Renal cortical epithelial cell (primary cell): ENCODE results near the gene FKTN. TPM values are rescaled to one million over a fixed set of nuclear protein-coding genes. Genes with fewer than 3 reads are reported as not detected.
A peak's percentile ranks its signal among the peaks of the same experiment; 100 is the strongest.

Experiments
- DNase-seq: peaks from one replicate; pipeline ENCODE4 v3.0.0-alpha.2; 2011; ENCODE audit warnings: low read depth
- total RNA-seq: library from RNA; depleted of rRNA; stranded (reverse); fragments of >200 nt; gene quantifications from 2 replicates; pipeline ENCODE4 v1.2.3, GENCODE V29; 2014

The FKTN gene
- total RNA-seq, 1 donor from 2014 or later, result 38.2 TPM

DNA sequence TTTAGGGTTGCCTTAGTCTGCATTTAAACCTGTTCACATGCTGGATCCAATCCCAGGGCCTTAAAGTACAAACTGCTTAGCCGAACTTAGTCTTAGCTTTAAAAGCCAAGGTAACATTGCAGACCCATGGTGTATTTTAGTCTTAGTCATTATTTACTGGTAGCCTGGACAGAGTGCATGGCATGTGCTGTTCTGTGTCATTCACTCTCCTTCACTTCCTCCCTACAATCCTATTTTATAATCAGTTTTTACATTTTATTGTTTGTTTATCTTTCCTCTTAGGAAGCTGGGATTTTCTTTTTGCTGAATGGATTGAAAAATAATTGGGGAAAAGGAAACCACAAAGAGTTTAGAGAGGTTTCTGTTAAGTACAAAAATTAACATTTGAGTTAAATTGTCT, 74.9 kb downstream of the FKTN start:
- DNase-seq, result no peak

DNA sequence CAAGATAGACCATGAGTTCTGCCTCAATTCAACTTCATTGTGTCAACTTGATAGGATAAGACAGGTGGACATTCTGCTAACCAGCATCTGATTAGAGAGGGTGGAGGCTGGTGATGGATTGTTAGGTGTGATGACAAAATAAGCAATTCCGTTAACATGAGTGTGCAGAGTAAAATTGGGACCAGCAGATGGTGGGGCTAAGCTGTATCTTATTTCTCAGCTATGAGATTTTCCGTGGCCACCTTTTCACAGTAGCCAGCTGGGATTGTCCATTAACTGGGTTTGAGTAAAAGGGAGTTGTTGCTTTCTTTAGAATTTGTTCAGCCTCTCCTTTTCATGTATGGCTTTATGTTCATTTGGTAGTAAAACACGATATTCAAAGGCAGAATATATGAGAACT, 75.5 kb downstream of the FKTN start:
- no peak for DNase-seq

DNA sequence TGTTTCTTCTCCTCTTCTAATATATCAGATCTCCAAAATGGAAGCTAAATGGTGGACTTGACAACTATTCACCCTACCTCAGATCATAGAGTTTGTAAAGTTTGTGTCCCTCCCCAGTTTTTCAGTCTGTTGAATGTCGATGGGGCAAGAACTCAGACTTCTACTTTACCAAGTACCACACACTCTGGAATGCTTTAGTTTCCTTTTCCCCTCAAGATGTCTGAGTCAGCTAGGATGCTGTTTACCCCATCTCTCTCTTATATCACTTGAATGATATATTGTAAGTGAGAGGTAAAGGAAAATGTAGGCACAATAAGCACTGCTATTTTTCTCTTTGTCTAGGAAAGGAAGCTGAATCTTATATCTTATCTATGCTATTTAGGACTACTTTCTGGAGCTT, 78.4 kb downstream of the FKTN start:
- no peak for DNase-seq

DNA sequence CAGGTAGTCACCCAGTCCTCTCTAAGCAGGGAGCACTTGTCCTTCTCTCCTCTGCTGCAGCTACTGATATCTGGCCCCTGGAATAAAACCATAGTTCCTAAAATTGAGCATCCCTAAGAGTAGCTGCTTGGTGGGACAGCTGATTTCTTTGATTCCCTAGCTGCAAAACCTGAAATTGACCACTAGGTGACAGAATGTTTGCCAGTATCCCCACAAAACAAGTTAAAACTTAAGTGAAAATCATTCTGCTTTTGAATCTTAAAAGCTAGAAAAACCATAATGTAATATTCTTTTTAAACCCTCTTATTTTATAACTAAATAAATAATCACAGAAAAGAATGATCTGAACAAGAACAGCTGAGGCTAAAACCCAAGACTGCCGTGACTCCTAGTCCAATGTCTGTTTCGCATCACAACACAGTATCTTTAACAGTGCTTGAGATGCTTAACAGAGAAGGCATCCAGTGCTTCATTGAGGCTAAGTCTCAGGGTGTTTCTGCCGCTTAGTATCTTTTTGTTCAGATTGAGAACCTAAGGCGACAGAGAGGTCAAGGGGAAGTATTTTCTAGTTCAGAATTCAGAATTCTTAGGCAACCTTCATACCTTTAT, 80.0 kb downstream of the FKTN start:
- DNase-seq, result peak; percentile 5

DNA sequence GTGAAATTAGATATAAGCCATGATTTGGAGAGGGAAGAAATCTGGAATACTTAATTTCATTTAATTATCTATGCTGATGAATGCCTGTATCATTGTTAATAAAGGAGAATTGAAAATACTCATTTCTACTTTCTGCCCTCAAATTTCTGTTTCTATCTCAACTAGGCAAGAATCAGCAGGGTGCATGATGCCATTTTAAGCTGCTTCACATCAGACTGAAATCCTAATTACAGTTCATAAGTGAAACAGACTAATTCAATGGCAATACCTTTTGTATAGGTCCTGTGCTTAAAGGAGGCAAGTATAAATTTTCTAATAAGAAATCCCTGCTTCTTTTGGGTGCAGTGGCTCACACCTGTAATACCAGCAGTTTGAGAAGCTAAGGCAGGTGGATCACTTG, 82.0 kb downstream of the FKTN start:
- DNase-seq, result no peak

DNA sequence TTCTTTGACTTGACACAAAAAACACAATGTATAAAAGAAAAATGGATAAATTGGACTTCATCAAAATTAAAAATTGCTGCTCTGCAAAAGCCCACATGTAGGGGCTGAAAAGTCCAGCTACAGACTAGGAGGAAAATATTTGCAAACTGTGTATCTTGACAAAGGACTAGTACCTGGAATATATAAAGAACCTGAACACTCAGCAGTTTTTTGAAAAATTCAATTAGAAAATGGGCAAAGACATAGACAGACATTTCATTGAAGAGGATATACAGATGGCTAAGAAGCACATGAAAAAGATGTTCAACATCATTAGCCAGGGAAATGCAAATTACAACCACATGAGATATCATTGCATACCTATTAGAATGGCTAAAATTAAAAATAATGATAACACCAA, 85.9 kb downstream of the FKTN start:
- DNase-seq, result no peak

DNA sequence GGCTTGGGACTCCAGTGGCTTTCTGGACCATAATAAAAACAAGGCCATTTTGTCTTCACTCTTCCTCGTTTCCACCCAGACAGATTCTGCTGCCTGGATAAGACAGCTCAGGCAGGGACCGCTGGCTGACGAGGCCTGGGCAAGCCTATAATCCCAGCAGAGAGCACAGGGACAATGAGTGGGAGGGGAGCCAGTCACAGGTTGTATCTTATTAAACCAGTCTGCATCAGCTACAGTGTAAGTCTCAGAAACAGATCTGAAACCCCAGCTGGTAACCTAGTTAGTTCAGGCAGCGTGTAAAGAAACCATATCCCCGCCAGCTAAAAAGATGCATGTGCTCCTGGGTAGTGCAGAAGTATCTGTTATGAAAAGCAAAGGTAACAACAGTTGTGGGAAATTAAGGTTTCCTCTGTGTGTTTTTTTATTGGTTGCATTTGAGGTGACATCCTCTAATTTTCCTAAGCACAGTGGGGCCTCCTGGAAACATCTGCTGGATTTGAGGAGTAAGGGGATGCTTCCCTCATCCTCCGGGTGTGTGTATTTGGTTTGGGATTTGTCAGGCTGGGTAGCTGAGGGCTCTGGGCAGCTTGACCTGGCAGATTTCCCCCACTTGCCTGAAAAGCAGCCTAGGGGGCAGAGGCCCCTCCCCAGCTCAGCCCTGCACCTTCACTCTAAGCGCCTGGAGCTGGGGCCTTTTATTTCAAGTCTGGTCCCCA, 89.1 kb downstream of the FKTN start:
- no peak for DNase-seq

DNA sequence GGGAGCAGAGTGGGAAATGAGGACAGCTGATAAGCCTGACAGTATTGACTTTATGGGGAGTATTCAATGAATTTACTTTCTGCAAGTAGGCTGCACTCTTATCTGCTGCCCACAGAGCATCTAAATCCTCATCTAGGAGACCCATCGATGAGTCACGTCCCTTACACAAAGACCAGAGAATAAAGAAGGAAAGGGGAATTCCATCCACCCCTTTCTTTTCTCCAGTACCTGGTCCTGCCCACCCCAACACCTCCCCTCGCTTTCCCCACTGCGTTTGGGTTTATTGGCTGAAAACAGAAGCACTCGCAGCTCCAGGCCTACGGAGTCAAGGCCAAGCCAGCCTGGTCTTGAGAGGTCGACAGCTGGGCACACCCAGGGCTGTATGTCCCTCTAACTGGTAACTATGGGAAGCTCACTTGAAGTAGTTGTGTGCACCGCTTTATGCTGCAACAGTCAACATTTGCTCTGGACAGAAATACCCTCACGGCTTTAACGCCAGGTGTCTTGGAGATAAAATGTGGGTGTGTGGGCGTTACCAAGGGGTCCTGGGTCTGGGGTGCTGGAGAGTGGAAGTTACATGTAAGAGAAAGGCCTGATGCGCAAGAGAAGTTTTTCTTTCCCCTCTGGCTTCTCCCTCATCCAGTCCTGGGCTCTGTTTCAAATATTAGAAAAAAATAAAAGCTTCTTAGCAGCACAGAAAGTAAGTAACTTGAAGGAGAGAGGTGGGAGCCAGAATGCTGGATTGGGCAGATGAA, 89.8 kb downstream of the FKTN start:
- no peak for DNase-seq

DNA sequence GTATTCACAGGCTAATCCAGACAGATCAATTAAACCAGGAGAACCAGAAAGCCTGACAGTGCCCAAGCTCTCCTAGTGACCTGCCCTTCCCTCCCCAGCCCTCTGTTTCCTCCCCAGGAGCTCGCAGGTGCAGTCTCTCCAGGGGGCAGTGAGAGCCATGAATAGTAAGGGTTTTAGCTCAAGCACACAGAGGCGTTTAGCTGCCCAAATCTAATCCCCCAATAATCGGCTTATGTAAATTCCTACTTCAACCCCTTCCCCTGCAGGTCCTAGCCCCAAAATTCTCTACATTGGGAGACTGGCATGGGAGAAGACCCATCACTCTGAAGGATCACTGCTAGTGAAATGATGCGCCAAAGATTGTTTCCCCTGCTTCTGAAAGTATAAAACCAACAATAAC, 93.9 kb downstream of the FKTN start:
- no peak for DNase-seq

DNA sequence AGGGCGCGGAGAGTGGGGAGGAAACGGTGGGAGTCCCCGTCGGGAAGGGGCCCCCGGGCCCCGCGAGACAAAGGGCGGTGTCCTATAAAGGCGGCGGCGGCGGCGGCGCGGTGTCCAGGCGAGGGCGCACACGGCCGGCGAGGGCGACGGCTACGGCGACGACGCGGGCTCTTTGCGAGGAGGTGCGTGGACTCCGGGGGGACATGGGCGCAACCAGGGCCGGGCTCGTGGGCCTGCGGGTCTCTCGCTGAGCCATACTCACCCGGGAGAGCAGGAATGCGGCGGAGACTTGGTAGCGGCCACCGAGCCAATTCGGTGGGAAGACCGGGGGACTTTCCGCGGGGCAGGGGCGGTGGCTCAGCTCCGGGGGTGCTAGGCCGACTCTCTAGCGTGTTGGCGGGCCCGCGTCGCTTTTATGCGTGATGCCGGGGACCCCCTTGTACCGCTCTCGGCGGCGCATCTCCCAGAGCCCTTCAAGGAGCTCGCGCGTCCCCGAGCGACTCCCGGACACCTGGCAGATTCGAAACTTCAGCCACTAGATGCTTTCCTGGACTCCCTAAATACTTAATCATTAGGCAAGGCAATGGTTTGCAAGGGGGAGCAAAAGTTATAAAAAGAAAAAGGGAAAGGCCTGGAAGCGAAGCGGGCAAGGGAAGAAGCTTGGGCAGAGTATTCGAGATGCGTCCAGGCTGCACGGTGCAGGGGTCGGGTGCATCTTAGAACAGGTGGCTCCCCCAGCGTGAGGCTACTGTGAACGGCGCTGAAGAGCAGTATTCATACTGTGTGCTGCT, 98.4 kb downstream of the FKTN start:
- DNase-seq, result no peak

DNA sequence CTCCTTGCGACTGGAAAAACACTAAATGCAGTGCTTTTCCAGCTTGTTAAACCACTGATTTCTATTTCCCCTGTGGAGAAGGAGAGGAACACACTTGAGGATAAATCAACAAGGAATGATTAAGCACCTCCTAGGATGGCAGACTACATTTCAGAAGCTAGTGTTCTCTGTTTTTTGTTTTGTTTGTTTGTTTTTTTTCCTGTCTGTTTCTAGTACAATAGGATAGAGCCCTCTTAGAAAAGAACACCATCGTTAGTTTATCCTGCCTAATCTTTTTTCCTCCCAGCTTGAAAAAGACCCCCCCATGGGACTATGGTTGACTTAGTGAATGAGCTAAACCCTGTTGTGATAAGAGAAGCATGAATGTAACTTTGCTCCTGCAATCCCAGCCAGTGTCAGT, 100.4 kb downstream of the FKTN start:
- DNase-seq, result no peak

DNA sequence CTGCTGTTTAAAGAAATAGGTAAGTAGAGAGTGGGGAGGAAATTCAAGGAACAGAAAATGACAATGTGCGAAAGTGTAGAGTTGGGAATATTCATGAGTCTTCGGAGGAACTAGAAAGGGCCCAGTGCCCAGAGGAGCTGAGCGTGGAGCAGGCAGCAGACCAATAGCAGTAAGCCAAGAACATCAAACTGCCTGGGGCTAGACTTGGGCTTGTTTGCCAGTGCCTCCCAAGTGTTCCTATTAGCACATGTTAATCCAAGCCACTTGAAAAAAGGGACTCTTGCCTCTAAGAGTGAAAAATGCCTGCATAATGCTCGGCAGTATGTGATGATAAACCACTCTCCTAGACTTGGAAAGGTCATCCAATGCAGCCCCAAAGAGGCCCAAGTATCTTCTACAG, 103.1 kb downstream of the FKTN start:
- DNase-seq, result no peak

DNA sequence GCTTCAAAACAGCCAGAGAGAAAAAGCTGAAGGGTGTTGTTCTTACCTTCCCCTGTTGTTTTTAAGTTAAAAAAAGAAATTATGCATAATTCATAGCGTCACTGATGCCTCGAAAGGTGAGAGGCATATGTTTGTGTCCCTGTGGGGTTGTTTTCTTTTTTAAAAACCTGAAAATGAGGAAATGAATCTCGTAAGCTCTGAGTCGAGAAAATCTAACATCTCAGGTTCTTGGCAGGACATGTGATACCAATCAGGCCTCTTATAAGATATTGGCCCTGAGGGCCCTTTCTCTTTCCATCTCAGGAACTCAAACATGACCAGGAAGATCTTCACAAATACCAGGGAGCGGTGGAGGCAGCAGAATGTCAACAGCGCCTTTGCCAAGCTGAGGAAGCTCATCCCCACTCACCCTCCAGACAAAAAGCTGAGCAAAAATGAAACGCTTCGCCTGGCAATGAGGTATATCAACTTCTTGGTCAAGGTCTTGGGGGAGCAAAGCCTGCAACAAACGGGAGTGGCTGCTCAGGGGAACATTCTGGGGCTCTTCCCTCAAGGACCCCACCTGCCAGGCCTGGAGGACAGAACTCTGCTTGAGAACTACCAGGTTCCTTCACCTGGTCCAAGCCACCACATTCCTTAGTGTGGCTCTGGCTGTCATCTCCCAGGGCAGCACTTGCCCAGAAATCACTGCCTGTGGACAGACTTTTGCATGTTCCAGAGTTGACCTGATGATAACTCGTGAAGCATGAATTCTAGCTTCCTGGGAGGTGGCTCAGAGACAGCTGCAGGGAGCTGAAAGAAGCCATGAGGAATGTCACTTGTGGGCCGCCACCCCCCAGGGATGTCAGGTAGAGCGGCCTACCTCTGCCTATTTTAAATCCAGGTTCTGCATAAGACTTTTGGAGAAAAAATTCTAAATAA, 104.5 kb downstream of the FKTN start, which contains the start of gene TAL2:
Gene TAL2 (plus strand): TSS at position 274 of the 921 bp plus-strand sequence. CDS start 40 bp downstream, at position 314.
- DNase-seq, result no peak

DNA sequence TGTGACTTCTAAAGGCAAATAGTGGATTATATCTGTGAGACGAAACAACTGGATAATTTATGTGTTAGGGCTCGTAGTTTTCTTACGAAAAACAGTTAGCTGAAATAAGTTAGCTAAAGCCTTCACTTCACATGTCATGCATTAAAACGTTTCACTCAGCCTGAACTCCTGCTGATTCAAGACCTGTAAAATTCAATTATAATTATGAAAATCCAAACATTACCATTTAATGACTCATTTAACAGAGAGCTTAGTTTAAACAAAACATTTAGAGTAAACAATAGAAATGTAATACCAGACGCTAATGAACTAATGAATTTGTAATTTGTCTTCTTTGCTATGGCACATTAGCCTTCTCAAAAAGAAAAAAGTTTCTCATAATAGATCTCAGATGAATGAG, 106.0 kb downstream of the FKTN start:
- DNase-seq, result no peak

DNA sequence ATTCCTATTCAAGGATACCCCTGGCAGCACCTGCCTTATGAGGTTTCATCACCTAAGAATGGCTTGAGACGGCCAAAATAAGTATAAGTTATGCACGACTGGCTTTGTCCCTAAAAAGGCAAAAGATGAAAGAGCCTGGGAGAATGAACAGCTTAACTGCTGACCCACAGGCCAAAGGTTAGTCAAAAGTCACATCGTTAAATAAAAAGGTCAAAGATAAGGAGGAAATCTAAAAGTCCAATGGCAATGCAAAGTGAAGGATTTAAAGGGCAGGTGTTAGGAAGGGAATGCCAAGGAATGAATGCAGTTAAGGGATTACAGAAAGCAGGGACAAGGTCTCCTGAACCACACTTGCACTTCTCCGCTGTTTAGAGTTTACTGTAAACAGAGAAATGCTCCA, 109.9 kb downstream of the FKTN start:
- no peak for DNase-seq

DNA sequence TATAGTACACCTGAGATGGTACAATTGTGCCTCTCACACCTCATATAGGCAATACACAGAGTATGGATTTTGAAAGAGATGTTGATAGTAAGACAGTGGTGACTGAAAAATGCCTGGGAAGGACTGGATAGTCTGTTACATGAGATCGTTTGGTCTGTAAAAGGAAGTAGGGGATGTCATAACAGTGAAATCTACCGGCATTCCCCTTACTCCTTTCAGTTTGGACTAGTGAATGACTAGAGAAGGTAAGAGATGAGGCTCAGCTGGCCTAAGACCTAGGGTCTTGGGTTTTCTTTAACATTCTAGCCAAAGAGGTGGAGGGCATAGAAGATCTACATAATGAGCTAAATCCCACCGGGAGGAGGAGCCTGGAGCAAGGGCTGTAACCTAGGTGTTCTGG, 112.4 kb downstream of the FKTN start:
- DNase-seq, result no peak

DNA sequence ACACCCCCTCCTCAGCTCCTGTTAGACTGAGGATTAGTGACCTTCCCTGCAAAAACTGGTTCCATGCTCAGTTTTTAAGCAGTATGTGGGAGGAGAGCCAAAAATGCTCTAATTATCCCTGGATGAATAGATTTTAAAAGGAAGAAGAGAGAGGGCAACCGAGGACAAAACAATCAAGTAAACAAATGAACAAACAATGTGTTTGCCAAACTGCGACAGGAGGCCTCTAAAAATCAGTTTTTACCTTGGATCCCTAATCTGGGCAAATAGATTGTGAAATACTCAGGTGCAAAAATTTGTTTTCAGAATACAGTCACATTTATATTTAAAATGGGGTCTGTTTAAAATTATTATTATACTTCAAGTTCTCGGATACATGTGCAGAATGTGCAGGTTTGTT, 112.8 kb downstream of the FKTN start:
- DNase-seq, result no peak

DNA sequence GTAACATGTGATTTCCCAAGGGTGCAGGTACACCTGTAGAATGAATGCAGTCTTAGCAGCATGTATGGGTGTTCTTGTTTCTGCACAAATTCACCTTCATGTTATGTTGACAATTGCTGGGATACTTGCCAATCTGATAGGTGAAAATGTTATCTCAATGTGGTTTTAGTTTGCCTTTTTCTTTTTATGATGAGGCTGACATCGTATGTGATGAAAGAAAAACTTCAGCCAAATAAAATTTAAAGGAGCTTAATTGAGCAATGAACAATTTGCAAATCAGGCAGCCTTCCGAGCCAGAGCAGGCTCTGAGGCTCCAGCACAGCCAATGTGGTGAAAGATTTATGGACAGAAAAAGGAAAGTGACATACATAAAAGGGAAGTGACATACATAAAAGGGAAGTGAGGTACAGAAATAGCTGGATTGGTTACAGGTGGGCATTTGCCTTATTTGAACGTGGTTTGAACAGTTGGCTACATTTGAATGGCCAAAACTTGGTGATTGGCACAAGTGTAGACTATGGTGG, 114.8 kb downstream of the FKTN start:
- no peak for DNase-seq

DNA sequence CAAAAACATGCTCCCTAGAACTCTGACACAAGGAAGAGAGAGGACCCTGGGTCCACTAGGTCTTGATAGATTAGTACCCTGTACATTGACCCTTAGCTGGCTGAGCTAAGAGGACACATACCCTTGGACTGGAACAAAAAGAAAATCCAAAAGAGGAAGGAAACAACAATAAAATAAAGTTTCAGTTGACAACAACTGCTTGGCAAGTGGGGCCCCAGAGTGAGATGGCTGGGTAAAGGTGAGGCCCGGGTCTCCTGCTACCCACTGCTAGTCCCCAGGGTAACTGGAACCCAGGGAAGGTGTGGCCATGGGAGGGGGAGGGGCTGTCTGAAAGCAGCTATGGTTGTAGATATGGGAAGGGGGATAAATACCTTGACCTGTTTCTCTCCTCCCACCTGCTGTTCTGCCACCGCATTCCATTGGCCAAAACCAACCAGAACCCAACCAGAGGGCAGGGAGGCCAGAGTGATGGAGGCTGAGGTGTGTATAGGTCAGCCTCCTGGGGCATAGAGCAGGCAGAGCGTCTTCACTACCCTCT, 116.0 kb downstream of the FKTN start:
- DNase-seq, result no peak

DNA sequence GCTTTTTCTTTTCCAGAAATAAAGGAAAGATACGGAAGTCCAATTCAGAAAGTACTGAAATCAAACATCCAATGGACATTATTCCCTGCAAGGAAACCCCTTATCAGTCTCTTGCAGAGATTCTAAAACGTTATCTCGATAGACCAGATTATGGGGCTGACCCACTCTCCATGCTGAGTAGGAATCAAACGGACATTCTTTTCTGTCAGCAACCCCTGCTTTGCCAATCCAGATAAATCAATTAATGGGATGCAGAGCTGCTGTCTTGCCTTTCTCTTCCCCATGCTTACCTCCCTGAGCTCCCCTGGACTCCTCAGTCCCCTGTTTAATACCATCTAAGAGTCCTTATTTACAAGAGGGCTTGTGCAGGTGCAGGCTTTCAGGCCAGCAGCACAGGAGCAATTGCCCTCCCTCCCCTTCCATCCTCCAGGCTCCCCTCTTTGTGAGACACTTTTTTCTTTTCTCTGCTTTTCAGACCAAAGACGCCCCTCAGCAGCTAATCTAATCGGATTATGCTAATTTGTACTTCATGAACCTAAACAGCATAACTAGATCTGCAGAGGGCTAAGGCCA, 118.5 kb downstream of the FKTN start:
- DNase-seq, result no peak
